ENCODE data around the gene USP12. TPM values are rescaled to one million over a fixed set of nuclear protein-coding genes. Genes with fewer than 3 reads are reported as not detected.

Gene USP12
- total RNA-seq, 2 donors from 2014 or later = 11.3 to 21.5 TPM

GRCh38 chr13:27138457-27139093 lies 33.0 kb downstream of the USP12 start:
- Histone ChIP-seq H3K36me3 (no peaks in the 10 kb centered on the region), H3K4me1 (replicated peaks) (no peaks in the 10 kb centered on the region), H3K27ac (no peak overlapping the region), H3K4me3 (no peak overlapping the region), H3K9me3 (no peaks in the 10 kb centered on the region), H3K27me3 (replicated peaks; ENCODE audit: insufficient read depth) (no peaks in the 10 kb centered on the region)
- no peak for DNase-seq (ENCODE audit: low spot score)
- WGBS = 96% methylated on average over 4 of the region's 4 CpGs
- TF ChIP-seq POLR2AphosphoS5 (IDR thresholded peaks at IDR 0.05) (no peak), POLR2A (IDR thresholded peaks at IDR 0.05) (no peak), CTCF (IDR thresholded peaks at IDR 0.05) (no peak)
- intact Hi-C loops (cut with DNase I) = no loop called here

- Histone ChIP-seq H3K4me3 (no peak overlapping the region), H3K4me1 (replicated peaks) (no peaks in the 10 kb centered on the region), H3K27me3 (replicated peaks; ENCODE audit: insufficient read depth) (no peaks in the 10 kb centered on the region), H3K9me3 (no peaks in the 10 kb centered on the region), H3K36me3 (no peaks in the 10 kb centered on the region), H3K27ac (no peak overlapping the region)
- no peak for TF ChIP-seq POLR2AphosphoS5 (IDR thresholded peaks at IDR 0.05)
- TF ChIP-seq POLR2A (IDR thresholded peaks at IDR 0.05) = no peak
- no peak for TF ChIP-seq CTCF (IDR thresholded peaks at IDR 0.05)
- 84% methylated on average over 7 of the region's 7 CpGs for WGBS
- no peak for DNase-seq (ENCODE audit: low spot score)
- intact Hi-C loops (cut with DNase I) = no loop called here
Observed at GRCh38 chr13:27137759-27138158, 33.9 kb downstream of the USP12 start.

GRCh38 chr13:27135023-27135422 lies 36.6 kb downstream of the USP12 start:
- H3K27ac ChIP-seq = no peak overlapping the region
- no peak overlapping the region for H3K4me3 ChIP-seq
- WGBS = 52% methylated on average over 5 of the region's 5 CpGs
- no peak for DNase-seq (ENCODE audit: low spot score)
- no peaks in the 10 kb centered on the region for H3K9me3 ChIP-seq
- no peaks in the 10 kb centered on the region for H3K36me3 ChIP-seq
- intact Hi-C loops (cut with DNase I) = no loop called here
- H3K27me3 ChIP-seq (replicated peaks; ENCODE audit: insufficient read depth) = no peaks in the 10 kb centered on the region
- TF ChIP-seq CTCF (IDR thresholded peaks at IDR 0.05) (no peak), POLR2A (IDR thresholded peaks at IDR 0.05) (no peak), POLR2AphosphoS5 (IDR thresholded peaks at IDR 0.05) (no peak)
- H3K4me1 ChIP-seq (replicated peaks) = no peaks in the 10 kb centered on the region

- DNase-seq (ENCODE audit: low spot score) = no peak
- TF ChIP-seq POLR2AphosphoS5 (IDR thresholded peaks at IDR 0.05) (no peak), CTCF (IDR thresholded peaks at IDR 0.05) (no peak), POLR2A (IDR thresholded peaks at IDR 0.05) (no peak)
- H3K9me3 ChIP-seq = no peaks in the 10 kb centered on the region
- intact Hi-C loops (cut with DNase I) = no loop called here
- H3K27me3 ChIP-seq (replicated peaks; ENCODE audit: insufficient read depth) = no peaks in the 10 kb centered on the region
- no peak overlapping the region for H3K4me3 ChIP-seq
- 88% methylated on average over 2 of the region's 2 CpGs for WGBS
- no peaks in the 10 kb centered on the region for H3K36me3 ChIP-seq
- H3K4me1 ChIP-seq (replicated peaks) = no peaks in the 10 kb centered on the region
- H3K27ac ChIP-seq = no peak overlapping the region
Observed at GRCh38 chr13:27133889-27134288, 37.7 kb downstream of the USP12 start.

GRCh38 chr13:27132538-27132937 lies 39.1 kb downstream of the USP12 start:
- DNase-seq (ENCODE audit: low spot score) = no peak
- Histone ChIP-seq H3K4me1 (replicated peaks) (no peaks in the 10 kb centered on the region), H3K36me3 (no peaks in the 10 kb centered on the region), H3K4me3 (no peak overlapping the region), H3K27me3 (replicated peaks; ENCODE audit: insufficient read depth) (no peaks in the 10 kb centered on the region), H3K27ac (no peak overlapping the region), H3K9me3 (no peaks in the 10 kb centered on the region)
- WGBS = 88% methylated on average over 5 of the region's 5 CpGs
- intact Hi-C loops (cut with DNase I) = no loop called here
- no peak for TF ChIP-seq POLR2AphosphoS5 (IDR thresholded peaks at IDR 0.05)
- TF ChIP-seq POLR2A (IDR thresholded peaks at IDR 0.05) = no peak
- no peak for TF ChIP-seq CTCF (IDR thresholded peaks at IDR 0.05)

Data from prostate gland (tissue), 2 donors.